Adrenal gland (tissue), 12 donors: ENCODE results near the gene MDM2. TPM values are rescaled to one million over a fixed set of nuclear protein-coding genes. Genes with fewer than 3 reads are reported as not detected.

Experiments
- DNase-seq, 7 donors: peaks; one replicate each; pipeline ENCODE4 v3.0.0-alpha.2; 2019 to 2020
- H3K27ac ChIP-seq, 5 donors: fragments of 200-600 bp; sonication (generic) in 4 of 5; 1 replicate in 3 of 5; 2 replicates in 2 of 5; pipeline versions ENCODE4 v1.5.1 to v1.8.0; 2016 to 2020; ENCODE audit warnings: mild to moderate bottlenecking in 1 of 5
- H3K27me3 ChIP-seq: fragments of 200-600 bp; 2 replicates; pipeline ENCODE4 v1.8.0; 2021
- H3K36me3 ChIP-seq, 2 donors: fragments of 200-600 bp; replicated peaks in 1 of 2; 1 replicate in 1 of 2; 2 replicates in 1 of 2; pipeline versions ENCODE4 v1.5.1 to v1.8.0; 2018 to 2022
- H3K4me1 ChIP-seq, 2 donors: fragments of 200-600 bp; replicated peaks in 1 of 2; 1 replicate in 1 of 2; 2 replicates in 1 of 2; pipeline versions ENCODE4 v1.5.1 to v1.8.0; 2018 to 2021
- H3K4me3 ChIP-seq, 4 donors: fragments of 200-600 bp; sonication (generic) in 3 of 4; one replicate each; pipeline ENCODE4 v1.5.1; 2016 to 2018
- H3K9me3 ChIP-seq, 3 donors: fragments of 200-600 bp; sonication (generic) in 1 of 3; replicated peaks in 1 of 3; 1 replicate in 2 of 3; 2 replicates in 1 of 3; pipeline versions ENCODE4 v1.5.1 to v1.8.0; 2016 to 2021
- CTCF ChIP-seq, 6 experiments: fragments of 450-650 bp in 4 of 6; fragments of 200-600 bp in 2 of 6; sonication (generic) in 1 of 6; IDR thresholded peaks; 1 replicate in 5 of 6; 2 replicates in 1 of 6; pipeline versions ENCODE4 v1.5.1 to v1.8.0; 2016 to 2021; ENCODE audit warnings: antibody characterized with exemption in 6 of 6, mild to moderate bottlenecking in 2 of 6, moderate library complexity in 1 of 6
- POLR2A ChIP-seq, 2 donors: fragments of 450-650 bp; IDR thresholded peaks; one replicate each; pipeline ENCODE4 v1.6.1; 2017; ENCODE audit warnings: antibody characterized with exemption in 2 of 2, mild to moderate bottlenecking in 2 of 2, moderate library complexity in 1 of 2
- WGBS, 4 donors: extraction: QIAGEN DNeasy Blood & Tissue Kit in 2 of 4; methylation state at CpG; one replicate each; pipeline versions ENCODE4 v1.1.5 to v1.1.7; 2013 to 2017; 5-methylcytosine and 5-hydroxymethylcytosine counted together
- intact Hi-C, 2 donors: fragments of 100-400 bp; cut with DNase I; formaldehyde crosslinking; loops; one replicate each; pipeline versions ENCODE4 v1.14.1 to v1.15.0; 2022 to 2023
- polyA plus RNA-seq, 3 donors: library from polyadenylated mRNA; stranded (reverse); fragments of 200-250 nt in 2 of 3; fragments of 350-450 nt in 1 of 3; fragmentation: Illumina TruSeq in 1 of 3; extraction: RNeasy Lipid Tissue Mini Kit (QIAGEN cat#74804) in 1 of 3; gene quantifications; one replicate each; pipeline ENCODE4 v1.2.3, GENCODE V29; 2013 to 2014
- total RNA-seq, 9 donors: library from RNA; depleted of rRNA in 4 of 9; stranded (reverse); fragments of >200 nt in 4 of 9; fragments of 120-200 nt in 1 of 9; fragmentation: NEBNext Ultra II Directional in 1 of 9; extraction: Animal tissue kit (Norgen Biotek cat#: 25700) in 1 of 9; gene quantifications; one replicate each; pipeline versions ENCODE4 v1.1.0 to v1.2.4, GENCODE V29; 2013 to 2023
- donor health status: healthy with polysubstance abuse.
- donor health status: Bipolar disorder and iron deficiency.
- donor health status: DM: yes; HTN: yes; CAD: no.
- donor health status: DM: no; HTN: no; CAD: no.
- donor health status: DM: no; HTN: no; CAD: no.
- donor health status: DM: yes; HTN: yes; CAD: no.

MDM2 gene
- total and polyA plus RNA-seq, 12 donors: 44.3 to 241 (median 107) TPM

GRCh38 chr12:68873316-68873715, 65.3 kb downstream of the MDM2 start:
- H3K27ac ChIP-seq: no peak overlapping the region
- H3K27me3 ChIP-seq: no peaks in the 10 kb centered on the region
- TF ChIP-seq POLR2A (IDR thresholded peaks at IDR 0.05) (no peak), CTCF (IDR thresholded peaks at IDR 0.05) (no peak)
- WGBS, 4 donors: 94 to 98% (median 96%) methylated on average over 4 of the region's 4 CpGs
- no peak overlapping the region for H3K4me3 ChIP-seq
- H3K36me3 ChIP-seq: no peaks in the 10 kb centered on the region
- no peaks in the 10 kb centered on the region for H3K9me3 ChIP-seq
- H3K4me1 ChIP-seq: no peaks in the 10 kb centered on the region
- intact Hi-C loops: no loop called here
- DNase-seq: no peak

GRCh38 chr12:68876461-68876860, 68.5 kb downstream of the MDM2 start:
- no peak for TF ChIP-seq POLR2A (IDR thresholded peaks at IDR 0.05)
- TF ChIP-seq CTCF (IDR thresholded peaks at IDR 0.05): no peak
- Histone ChIP-seq H3K36me3 (no peaks in the 10 kb centered on the region), H3K27ac (no peak overlapping the region), H3K4me1 (peaks cover 3 to 9% of the 10 kb centered on the region in 2 donors), H3K27me3 (no peaks in the 10 kb centered on the region), H3K9me3 (no peaks in the 10 kb centered on the region), H3K4me3 (no peak overlapping the region)
- intact Hi-C loops: no loop called here
- WGBS, 4 donors: 24 to 43% (median 38%) methylated on average over 4 of the region's 4 CpGs
- no peak for DNase-seq

- Histone ChIP-seq H3K4me1 (peaks cover 3 to 9% of the 10 kb centered on the region in 2 donors), H3K36me3 (no peaks in the 10 kb centered on the region), H3K4me3 (no peak overlapping the region), H3K27ac (no peak overlapping the region), H3K9me3 (no peaks in the 10 kb centered on the region), H3K27me3 (no peaks in the 10 kb centered on the region)
- WGBS, 4 donors: 95 to 97% (median 96%) methylated on average over 4 of the region's 4 CpGs
- intact Hi-C loops: no loop called here
- no peak for TF ChIP-seq POLR2A (IDR thresholded peaks at IDR 0.05)
- TF ChIP-seq CTCF (IDR thresholded peaks at IDR 0.05): no peak
- no peak for DNase-seq
Observed at GRCh38 chr12:68877583-68877982, 69.6 kb downstream of the MDM2 start.

- Histone ChIP-seq H3K4me3 (no peak overlapping the region), H3K9me3 (no peaks in the 10 kb centered on the region), H3K27ac (no peak overlapping the region), H3K36me3 (no peaks in the 10 kb centered on the region), H3K27me3 (no peaks in the 10 kb centered on the region), H3K4me1 (peaks cover 3 to 9% of the 10 kb centered on the region in 2 donors)
- TF ChIP-seq CTCF (IDR thresholded peaks at IDR 0.05) (no peak), POLR2A (IDR thresholded peaks at IDR 0.05) (no peak)
- 90 to 96% (median 95%) methylated on average over 4 of the region's 4 CpGs for WGBS, 4 donors
- intact Hi-C loops: no loop called here
- DNase-seq: no peak
Observed at GRCh38 chr12:68878283-68878682, 70.3 kb downstream of the MDM2 start.
